HEK293T (cell line): Measurements from ENCODE around the gene GPD2.

Experiments
- ARNT ChIP-seq: fragments of 450-650 bp; IDR thresholded peaks from 2 replicates; pipeline ENCODE4 v1.6.1; 2017; ENCODE audit warnings: mild to moderate bottlenecking
- BHLHE40 ChIP-seq: fragments of 450-650 bp; IDR thresholded peaks from 2 replicates; pipeline ENCODE4 v1.6.1; 2016; ENCODE audit warnings: mild to moderate bottlenecking, moderate library complexity, borderline replicate concordance
- CTBP1 ChIP-seq: fragments of 450-650 bp; IDR thresholded peaks from 2 replicates; pipeline ENCODE4 v1.6.1; 2016; ENCODE audit warnings: borderline replicate concordance
- FOXA1 ChIP-seq: fragments of 450-650 bp; IDR thresholded peaks from 2 replicates; pipeline ENCODE4 v1.6.1; 2016; ENCODE audit warnings: mild to moderate bottlenecking
- FOXK2 ChIP-seq: fragments of 450-650 bp; IDR thresholded peaks from 2 replicates; pipeline ENCODE4 v1.6.1; 2016; ENCODE audit warnings: mild to moderate bottlenecking
- L3MBTL2 ChIP-seq: fragments of 450-650 bp; conservative IDR thresholded peaks from 2 replicates; pipeline ENCODE4 v1.6.1; 2016; ENCODE audit warnings: mild to moderate bottlenecking
- NFRKB ChIP-seq: fragments of 450-650 bp; IDR thresholded peaks from 2 replicates; pipeline ENCODE4 v1.6.1; 2016; ENCODE audit warnings: mild to moderate bottlenecking, moderate library complexity
- SP1 ChIP-seq: fragments of 450-650 bp; IDR thresholded peaks from 2 replicates; pipeline ENCODE4 v1.6.1; 2017

GRCh38 chr2:156600196-156600595 lies 164.0 kb downstream of the GPD2 start:
- no peak for TF ChIP-seq L3MBTL2
- TF ChIP-seq CTBP1, result no peak
- TF ChIP-seq SP1, result no peak
- TF ChIP-seq NFRKB, result no peak
- no peak for TF ChIP-seq FOXA1
- no peak for TF ChIP-seq FOXK2
- no peak for TF ChIP-seq BHLHE40
- TF ChIP-seq ARNT, result no peak
